Esophagus squamous epithelium (tissue), 4 donors: Measurements from ENCODE around the gene CSTF2T.

Source experiments
- POLR2A ChIP-seq, 4 donors: fragments of 450-650 bp; IDR thresholded peaks; one replicate each; pipeline ENCODE4 v1.6.1; 2017; ENCODE audit warnings: antibody characterized with exemption in 4 of 4, mild to moderate bottlenecking in 4 of 4, moderate library complexity in 3 of 4
- TF ChIP-seq, protein P1 (sequence below), 6 experiments: fragments of 450-650 bp in 4 of 6; fragments of 200-600 bp in 2 of 6; sonication (generic) in 2 of 6; IDR thresholded peaks; one replicate each; pipeline ENCODE4 v1.5.1; 2016 to 2019; ENCODE audit warnings: antibody characterized with exemption in 6 of 6, mild to moderate bottlenecking in 4 of 6, moderate library complexity in 4 of 6

DNA sequence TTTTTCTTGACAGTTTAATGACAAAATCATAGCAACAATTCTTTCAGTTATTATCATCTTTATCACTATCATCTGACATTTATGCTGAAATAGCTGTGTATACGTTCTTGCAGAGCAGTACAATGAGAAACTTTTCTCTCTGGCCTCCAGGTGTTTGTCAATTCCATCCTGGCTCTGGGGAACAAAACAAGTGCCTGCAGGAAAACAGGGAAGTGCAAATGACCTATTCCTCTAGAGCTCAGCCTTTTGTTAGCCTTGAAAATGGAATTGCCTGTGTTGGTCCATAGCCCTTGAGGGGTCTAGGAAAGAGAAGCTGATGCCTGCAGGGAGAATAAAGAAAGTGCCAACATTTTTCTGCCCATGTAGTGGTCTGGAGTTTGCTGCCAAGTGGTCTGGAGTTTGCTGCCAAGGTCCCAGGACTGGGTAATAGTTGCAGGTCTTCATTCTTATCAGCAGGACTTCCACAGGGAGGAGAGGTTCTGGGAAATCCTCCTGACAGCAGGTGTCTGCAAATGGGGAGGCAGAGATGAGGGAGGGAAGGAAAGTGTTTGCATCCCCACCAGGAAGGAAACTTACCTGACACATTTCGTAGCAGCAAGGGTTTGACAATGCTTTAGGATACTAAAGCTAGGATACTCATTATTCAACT lies 10.1 kb upstream of the CSTF2T start:
- TF ChIP-seq, protein P1, sequence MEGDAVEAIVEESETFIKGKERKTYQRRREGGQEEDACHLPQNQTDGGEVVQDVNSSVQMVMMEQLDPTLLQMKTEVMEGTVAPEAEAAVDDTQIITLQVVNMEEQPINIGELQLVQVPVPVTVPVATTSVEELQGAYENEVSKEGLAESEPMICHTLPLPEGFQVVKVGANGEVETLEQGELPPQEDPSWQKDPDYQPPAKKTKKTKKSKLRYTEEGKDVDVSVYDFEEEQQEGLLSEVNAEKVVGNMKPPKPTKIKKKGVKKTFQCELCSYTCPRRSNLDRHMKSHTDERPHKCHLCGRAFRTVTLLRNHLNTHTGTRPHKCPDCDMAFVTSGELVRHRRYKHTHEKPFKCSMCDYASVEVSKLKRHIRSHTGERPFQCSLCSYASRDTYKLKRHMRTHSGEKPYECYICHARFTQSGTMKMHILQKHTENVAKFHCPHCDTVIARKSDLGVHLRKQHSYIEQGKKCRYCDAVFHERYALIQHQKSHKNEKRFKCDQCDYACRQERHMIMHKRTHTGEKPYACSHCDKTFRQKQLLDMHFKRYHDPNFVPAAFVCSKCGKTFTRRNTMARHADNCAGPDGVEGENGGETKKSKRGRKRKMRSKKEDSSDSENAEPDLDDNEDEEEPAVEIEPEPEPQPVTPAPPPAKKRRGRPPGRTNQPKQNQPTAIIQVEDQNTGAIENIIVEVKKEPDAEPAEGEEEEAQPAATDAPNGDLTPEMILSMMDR (IDR thresholded peaks at IDR 0.05) = no peak
- no peak for TF ChIP-seq POLR2A (IDR thresholded peaks at IDR 0.05)
